ENCODE measurements around the gene TRIO. TPM values are rescaled to one million over a fixed set of nuclear protein-coding genes. Genes with fewer than 3 reads are reported as not detected.

Gene TRIO
- polyA plus RNA-seq, 1 experiment = 176 TPM

DNA sequence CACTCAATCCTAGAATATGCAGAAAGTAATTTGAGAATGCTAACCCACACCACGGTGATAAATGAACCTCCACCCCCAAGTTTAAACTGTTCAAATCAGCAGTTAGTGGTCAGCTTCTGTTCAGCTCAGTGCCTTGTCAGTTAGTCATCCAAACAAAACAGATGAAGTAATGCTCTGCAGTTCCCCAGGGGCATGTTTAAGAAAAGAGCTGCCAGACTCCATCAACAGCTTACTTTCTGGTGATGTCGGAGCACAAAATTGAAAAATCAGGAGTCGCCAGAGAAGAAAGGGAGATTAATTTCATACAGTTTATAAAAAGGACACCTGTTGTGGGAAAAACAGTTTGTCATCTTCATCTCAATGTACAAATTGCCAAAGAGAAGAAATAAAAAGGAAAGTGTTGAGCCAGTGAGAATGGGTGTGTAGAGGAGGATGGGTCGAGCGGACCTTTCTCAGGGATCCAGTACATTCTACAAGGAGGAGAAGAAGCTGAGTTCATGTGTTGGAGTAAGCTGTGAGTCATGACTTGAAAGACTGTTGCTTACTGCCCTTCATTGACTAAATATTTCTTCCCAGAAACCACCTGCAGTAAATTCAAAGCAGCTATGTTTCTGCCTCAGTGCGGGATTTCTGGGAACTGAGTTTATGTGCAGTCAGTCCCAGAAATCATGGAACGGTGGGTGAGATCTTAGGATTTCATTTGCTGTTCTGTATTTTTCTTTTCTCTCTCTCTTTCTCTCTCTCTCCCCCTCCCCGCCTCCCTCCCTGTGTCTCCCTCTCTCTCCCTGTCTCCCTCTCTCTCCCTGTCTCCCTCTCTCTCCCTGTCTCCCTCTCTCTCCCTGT, 13.7 kb downstream of the TRIO start:
- Histone ChIP-seq H3K4me3 (ENCODE audit: low read depth, low read length) (peak overlapping the region; percentile 16), H3K27me3 (ENCODE audit: control insufficient read depth, insufficient read depth, low read length) (no peaks in the 10 kb centered on the region), H3K36me3 (ENCODE audit: control insufficient read depth, insufficient read depth, low read length) (no peaks in the 10 kb centered on the region)
- POLR2A ChIA-PET = interaction anchor here (0.9 to 1.4 kb wide), 5 partner anchors 11 to 114 kb away, joined by 3 to 6 read pairs (median 3); no protein-coding TSS in a partner anchor
- CTCF ChIA-PET = interaction anchor here (0.6 to 1.8 kb wide), 3 partner anchors 11 to 117 kb away, joined by 3 to 6 read pairs (median 3); no protein-coding TSS in a partner anchor
- peak; percentile 85 for DNase-seq (ENCODE audit: low read depth)
- TF ChIP-seq, protein P1, sequence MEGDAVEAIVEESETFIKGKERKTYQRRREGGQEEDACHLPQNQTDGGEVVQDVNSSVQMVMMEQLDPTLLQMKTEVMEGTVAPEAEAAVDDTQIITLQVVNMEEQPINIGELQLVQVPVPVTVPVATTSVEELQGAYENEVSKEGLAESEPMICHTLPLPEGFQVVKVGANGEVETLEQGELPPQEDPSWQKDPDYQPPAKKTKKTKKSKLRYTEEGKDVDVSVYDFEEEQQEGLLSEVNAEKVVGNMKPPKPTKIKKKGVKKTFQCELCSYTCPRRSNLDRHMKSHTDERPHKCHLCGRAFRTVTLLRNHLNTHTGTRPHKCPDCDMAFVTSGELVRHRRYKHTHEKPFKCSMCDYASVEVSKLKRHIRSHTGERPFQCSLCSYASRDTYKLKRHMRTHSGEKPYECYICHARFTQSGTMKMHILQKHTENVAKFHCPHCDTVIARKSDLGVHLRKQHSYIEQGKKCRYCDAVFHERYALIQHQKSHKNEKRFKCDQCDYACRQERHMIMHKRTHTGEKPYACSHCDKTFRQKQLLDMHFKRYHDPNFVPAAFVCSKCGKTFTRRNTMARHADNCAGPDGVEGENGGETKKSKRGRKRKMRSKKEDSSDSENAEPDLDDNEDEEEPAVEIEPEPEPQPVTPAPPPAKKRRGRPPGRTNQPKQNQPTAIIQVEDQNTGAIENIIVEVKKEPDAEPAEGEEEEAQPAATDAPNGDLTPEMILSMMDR (IDR thresholded peaks at IDR 0.05; ENCODE audit: insufficient read depth, low read depth, low read length) = no peak

DNA sequence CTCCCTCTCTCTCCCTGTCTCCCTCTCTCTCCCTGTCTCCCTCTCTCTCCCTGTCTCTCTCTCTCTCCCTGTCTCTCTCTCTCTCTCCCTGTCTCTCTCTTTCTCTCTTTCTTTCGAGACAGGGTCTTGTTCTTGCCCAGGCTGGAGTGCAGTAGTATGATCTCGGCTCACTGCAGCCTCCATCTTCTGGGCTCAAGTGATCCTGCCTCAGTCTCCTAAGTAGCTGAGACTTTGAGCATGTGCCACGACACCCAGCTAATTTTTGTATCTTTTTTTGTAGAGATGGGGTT, 14.3 kb downstream of the TRIO start:
- Histone ChIP-seq H3K36me3 (ENCODE audit: control insufficient read depth, insufficient read depth, low read length) (no peaks in the 10 kb centered on the region), H3K4me3 (ENCODE audit: low read depth, low read length) (peak overlapping the region; percentile 16), H3K27me3 (ENCODE audit: control insufficient read depth, insufficient read depth, low read length) (no peaks in the 10 kb centered on the region)
- no peak for DNase-seq (ENCODE audit: low read depth)
- TF ChIP-seq, protein P1 (IDR thresholded peaks at IDR 0.05; ENCODE audit: insufficient read depth, low read depth, low read length) = no peak
- CTCF ChIA-PET = interaction anchor here (0.6 to 1.8 kb wide), 3 partner anchors 12 to 117 kb away, joined by 3 to 6 read pairs (median 3); no protein-coding TSS in a partner anchor
- POLR2A ChIA-PET = interaction anchor here (0.9 to 1.4 kb wide), 4 partner anchors 10 to 113 kb away, joined by 3 to 6 read pairs (median 4); no protein-coding TSS in a partner anchor

GRCh38 chr5:14158890-14159666, 15.9 kb downstream of the TRIO start:
- DNase-seq (ENCODE audit: low read depth) = no peak
- H3K27me3 ChIP-seq (ENCODE audit: control insufficient read depth, insufficient read depth, low read length) = no peaks in the 10 kb centered on the region
- ChIA-PET POLR2A (no interaction called here), CTCF (interaction anchor here (0.7 to 1.2 kb wide), 3 partner anchors 92 to 490 kb away, joined by 3 read pairs; no protein-coding TSS in a partner anchor)
- TF ChIP-seq, protein P1 (IDR thresholded peaks at IDR 0.05; ENCODE audit: insufficient read depth, low read depth, low read length) = no peak
- H3K4me3 ChIP-seq (ENCODE audit: low read depth, low read length) = no peak overlapping the region
- H3K36me3 ChIP-seq (ENCODE audit: control insufficient read depth, insufficient read depth, low read length) = no peaks in the 10 kb centered on the region

DNA sequence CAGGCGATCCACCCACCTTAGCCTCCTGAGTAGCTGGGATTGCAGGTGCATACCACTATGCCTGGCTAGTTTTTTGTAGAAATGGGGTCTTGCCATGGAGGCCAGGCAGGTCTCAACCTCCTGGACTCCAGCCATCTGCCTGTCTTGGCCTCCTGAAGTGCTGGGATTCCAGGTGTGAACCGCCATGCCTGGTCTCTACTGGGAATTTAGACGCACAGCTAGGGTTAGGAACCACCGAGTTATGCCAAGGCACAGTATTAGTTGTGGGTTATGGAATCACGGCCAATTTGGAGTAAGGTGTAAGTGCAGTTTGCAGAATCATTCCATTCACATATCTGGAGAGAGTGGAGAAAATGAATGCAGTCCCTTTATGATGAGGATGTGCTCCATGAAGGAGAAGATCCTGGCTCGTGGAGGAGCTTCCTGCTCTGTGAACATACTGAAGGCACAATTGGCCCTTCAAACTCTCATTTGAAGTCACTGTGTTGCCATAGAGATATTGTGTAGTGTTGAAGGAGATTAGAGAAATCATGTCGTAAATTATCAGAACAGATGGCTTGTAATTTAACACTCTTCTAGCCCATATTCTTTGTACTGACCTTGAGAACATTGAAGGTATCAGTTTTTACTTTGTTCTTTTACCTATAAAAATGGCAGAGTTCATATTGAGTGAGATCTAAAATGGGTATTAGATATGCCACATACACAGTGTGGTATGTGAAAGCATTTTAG, 18.8 kb downstream of the TRIO start:
- CTCF ChIA-PET = no interaction called here
- Histone ChIP-seq H3K27me3 (ENCODE audit: control insufficient read depth, insufficient read depth, low read length) (no peaks in the 10 kb centered on the region), H3K4me3 (ENCODE audit: low read depth, low read length) (no peak overlapping the region), H3K36me3 (ENCODE audit: control insufficient read depth, insufficient read depth, low read length) (no peaks in the 10 kb centered on the region; the same call in 1 of the 2 replicates)
- TF ChIP-seq, protein P1 (IDR thresholded peaks at IDR 0.05; ENCODE audit: insufficient read depth, low read depth, low read length) = no peak
- no peak for DNase-seq (ENCODE audit: low read depth)
- POLR2A ChIA-PET = interaction anchor here (0.6 kb wide), 1 partner anchor 51 kb away, joined by 3 read pairs; no protein-coding TSS in a partner anchor

All from BJ (cell line).